ENCODE data around the gene BICC1.

BICC1 gene

DNA sequence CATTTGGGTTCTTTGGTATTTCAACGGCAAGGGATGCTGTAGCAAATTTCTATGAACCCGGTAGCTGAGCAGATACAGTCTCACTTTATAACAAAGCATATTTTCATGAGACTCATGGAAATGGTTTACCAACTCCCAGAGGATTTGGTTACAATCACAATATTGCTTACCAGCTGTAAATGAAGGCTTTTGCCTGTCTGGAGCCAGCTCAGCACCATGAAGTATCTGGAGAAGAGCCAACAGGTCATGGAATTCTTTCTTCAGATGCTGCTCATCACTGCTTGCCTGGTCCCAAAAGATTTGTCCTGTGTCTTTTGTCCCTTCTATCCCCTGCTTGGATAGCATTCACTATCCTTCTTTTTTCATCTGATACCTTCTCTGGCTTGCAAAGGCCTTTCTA, 346.9 kb downstream of the BICC1 start:
- ChIA-PET POLR2A (no interaction called here), CTCF (no interaction called here)

DNA sequence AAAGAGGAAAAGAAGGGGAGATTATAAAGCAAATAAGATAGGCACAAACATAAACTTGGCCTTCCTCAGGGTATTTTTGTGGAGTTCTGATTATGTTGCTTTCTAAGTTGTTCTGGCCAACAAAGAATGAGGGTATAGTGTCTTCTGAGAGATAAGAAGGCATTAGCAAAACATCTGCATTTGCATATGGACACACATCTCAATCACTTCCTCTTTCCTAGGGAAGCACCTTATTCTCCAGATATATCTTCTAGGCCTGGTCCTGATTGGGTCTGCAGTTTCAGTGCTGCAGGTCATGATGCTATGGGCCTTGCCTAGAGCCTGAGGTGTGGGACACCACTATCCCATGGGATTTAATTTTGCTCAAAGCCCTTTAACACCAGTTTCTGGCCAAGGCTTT, 355.0 kb downstream of the BICC1 start:
- ChIA-PET POLR2A (no interaction called here), CTCF (no interaction called here)
- DNase-seq (ENCODE audit: low read depth, low spot score): no peak
- TF ChIP-seq, protein P1, sequence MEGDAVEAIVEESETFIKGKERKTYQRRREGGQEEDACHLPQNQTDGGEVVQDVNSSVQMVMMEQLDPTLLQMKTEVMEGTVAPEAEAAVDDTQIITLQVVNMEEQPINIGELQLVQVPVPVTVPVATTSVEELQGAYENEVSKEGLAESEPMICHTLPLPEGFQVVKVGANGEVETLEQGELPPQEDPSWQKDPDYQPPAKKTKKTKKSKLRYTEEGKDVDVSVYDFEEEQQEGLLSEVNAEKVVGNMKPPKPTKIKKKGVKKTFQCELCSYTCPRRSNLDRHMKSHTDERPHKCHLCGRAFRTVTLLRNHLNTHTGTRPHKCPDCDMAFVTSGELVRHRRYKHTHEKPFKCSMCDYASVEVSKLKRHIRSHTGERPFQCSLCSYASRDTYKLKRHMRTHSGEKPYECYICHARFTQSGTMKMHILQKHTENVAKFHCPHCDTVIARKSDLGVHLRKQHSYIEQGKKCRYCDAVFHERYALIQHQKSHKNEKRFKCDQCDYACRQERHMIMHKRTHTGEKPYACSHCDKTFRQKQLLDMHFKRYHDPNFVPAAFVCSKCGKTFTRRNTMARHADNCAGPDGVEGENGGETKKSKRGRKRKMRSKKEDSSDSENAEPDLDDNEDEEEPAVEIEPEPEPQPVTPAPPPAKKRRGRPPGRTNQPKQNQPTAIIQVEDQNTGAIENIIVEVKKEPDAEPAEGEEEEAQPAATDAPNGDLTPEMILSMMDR (IDR thresholded peaks at IDR 0.05; ENCODE audit: insufficient read depth, low read length, missing control alignments): no peak
- no peak overlapping the region for H3K4me3 ChIP-seq (ENCODE audit: low read depth, low read length)

More for the DNA sequence above, 346.9 kb downstream of the BICC1 start:
- no peak overlapping the region for H3K4me3 ChIP-seq (ENCODE audit: low read depth, low read length)
- DNase-seq (ENCODE audit: low read depth, low spot score): no peak
- TF ChIP-seq, protein P1 (IDR thresholded peaks at IDR 0.05; ENCODE audit: insufficient read depth, low read length, missing control alignments): no peak

DNA sequence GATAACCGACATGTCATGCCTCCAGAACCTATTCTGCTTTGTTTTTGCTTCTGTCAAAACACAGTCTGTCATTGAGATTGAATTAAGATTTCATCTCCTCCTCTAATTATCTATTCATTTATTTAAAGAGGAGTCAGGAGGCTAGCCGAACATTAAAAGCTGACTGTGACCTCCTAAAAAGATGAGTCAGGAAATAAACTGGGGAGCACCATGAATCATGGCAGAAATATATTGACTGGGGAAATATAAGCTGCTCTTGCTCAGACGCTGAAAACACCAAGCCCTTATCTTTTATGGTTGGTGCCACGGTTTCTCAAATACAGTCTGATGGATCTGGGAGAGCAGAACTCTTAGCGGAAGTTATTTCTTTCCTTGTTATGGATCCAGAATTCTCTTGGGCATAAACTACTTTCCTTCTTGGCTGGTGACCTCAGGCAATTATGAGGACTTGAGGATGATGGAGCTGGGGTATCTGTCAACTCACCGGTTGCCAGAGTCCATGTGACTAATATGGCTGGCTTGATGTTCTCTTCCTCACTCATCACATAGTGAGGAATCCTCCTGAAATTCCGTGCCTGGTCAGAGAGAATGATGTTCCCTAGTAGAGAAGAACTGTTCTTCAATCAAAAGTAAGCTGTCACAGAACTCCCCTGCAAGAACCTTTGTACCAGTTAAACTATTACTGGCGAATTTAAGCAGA, 356.2 kb downstream of the BICC1 start:
- ChIA-PET CTCF (no interaction called here), POLR2A (interaction anchor here (0.8 kb wide), 1 partner anchor 12 kb away, joined by 4 read pairs; no protein-coding TSS in a partner anchor)
- TF ChIP-seq, protein P1 (IDR thresholded peaks at IDR 0.05; ENCODE audit: insufficient read depth, low read length, missing control alignments): no peak
- no peak overlapping the region for H3K4me3 ChIP-seq (ENCODE audit: low read depth, low read length)
- DNase-seq (ENCODE audit: low read depth, low spot score): no peak

DNA sequence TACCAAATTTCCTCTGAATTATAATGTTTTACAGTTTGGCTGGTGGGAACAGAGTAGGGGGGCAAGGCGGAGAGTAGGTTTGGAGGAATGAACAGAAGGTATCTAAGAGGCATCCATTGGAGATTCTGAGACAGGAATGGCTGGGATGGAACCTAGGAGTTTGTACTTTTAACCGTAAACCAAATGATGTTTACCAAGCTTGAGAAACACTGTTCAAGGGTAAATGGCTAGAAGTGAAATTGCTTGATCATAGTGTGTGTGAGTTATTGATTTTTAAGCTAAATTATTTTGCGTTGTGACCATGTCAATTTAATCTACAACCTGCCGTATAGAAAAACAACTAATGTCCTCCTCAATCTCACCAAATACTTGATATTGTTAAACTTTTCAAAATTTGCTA, 357.4 kb downstream of the BICC1 start:
- CTCF ChIA-PET: no interaction called here
- TF ChIP-seq, protein P1 (IDR thresholded peaks at IDR 0.05; ENCODE audit: insufficient read depth, low read length, missing control alignments): no peak
- POLR2A ChIA-PET: no interaction called here
- no peak for DNase-seq (ENCODE audit: low read depth, low spot score)
- no peak overlapping the region for H3K4me3 ChIP-seq (ENCODE audit: low read depth, low read length)

DNA sequence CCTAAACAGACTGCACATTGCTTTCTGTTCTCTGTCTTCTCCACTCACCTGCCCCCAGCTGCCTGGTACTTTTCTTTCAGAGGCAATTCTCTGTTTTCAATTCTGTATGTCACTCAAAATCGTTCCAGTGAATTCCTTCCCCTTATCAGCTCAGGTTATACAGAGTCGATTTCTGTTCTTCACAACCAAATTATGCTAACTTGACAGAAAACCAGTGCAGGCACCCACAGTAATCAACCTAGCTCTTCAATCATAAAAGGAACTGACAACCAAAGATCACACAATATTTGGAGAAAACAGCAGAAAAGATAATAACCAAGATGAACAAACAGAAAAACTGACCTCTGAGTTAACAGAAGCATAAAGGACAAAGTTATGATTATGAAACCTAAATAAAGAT, 360.5 kb downstream of the BICC1 start:
- TF ChIP-seq, protein P1 (IDR thresholded peaks at IDR 0.05; ENCODE audit: insufficient read depth, low read length, missing control alignments): no peak
- DNase-seq (ENCODE audit: low read depth, low spot score): no peak
- no peak overlapping the region for H3K4me3 ChIP-seq (ENCODE audit: low read depth, low read length)
- ChIA-PET POLR2A (no interaction called here), CTCF (interaction anchor here (0.8 kb wide), 1 partner anchor 9 kb away, joined by 3 read pairs; no protein-coding TSS in a partner anchor)

Data from AG04449 (cell line).